ENCODE data around the gene CASP4.

Gene CASP4

GRCh38 chr11:104918113-104918824 is 50.1 kb downstream of the CASP4 start:
- no peaks in the 10 kb centered on the region for H3K36me3 ChIP-seq (ENCODE audit: control insufficient read depth in 2 of 2, insufficient read depth in 1 of 2, low read length in 2 of 2)
- ChIA-PET POLR2A (no interaction called here), CTCF (no interaction called here)
- no peaks in the 10 kb centered on the region for H3K9me3 ChIP-seq (ENCODE audit: control insufficient read depth, insufficient read depth, low read depth, low read length)
- no peak overlapping the region for H3K4me3 ChIP-seq (ENCODE audit: low read depth, low read length)
- H3K4me1 ChIP-seq (ENCODE audit: control insufficient read depth, insufficient read depth, low read length) = no peaks in the 10 kb centered on the region
- no peak overlapping the region for H3K27ac ChIP-seq (ENCODE audit: extremely low read depth, low read depth, low read length)
- TF ChIP-seq ZNF223 (tag by site-specific recombination; IDR thresholded peaks at IDR 0.05) (no peak), ZBTB48 (tag by site-specific recombination; IDR thresholded peaks at IDR 0.05) (no peak), MYNN (tag by site-specific recombination; IDR thresholded peaks at IDR 0.05; ENCODE audit: borderline replicate concordance) (no peak)

- Histone ChIP-seq H3K4me3 (ENCODE audit: low read depth, low read length) (no peak overlapping the region), H3K36me3 (ENCODE audit: control insufficient read depth in 2 of 2, insufficient read depth in 1 of 2, low read length in 2 of 2) (no peaks in the 10 kb centered on the region), H3K4me1 (ENCODE audit: control insufficient read depth, insufficient read depth, low read length) (no peaks in the 10 kb centered on the region), H3K27ac (ENCODE audit: extremely low read depth, low read depth, low read length) (no peak overlapping the region), H3K9me3 (ENCODE audit: control insufficient read depth, insufficient read depth, low read depth, low read length) (no peaks in the 10 kb centered on the region)
- ChIA-PET CTCF (interaction anchor here (0.7 to 0.8 kb wide), 2 partner anchors 29 to 369 kb away, joined by 3 to 6 read pairs; no protein-coding TSS in a partner anchor), POLR2A (no interaction called here)
- TF ChIP-seq ATF2 (tag by site-specific recombination; IDR thresholded peaks at IDR 0.05; ENCODE audit: low read depth) (no peak), KLF17 (tag by site-specific recombination; IDR thresholded peaks at IDR 0.05) (no peak), ZNF501 (tag by site-specific recombination; IDR thresholded peaks at IDR 0.05) (no peak), ZBTB48 (tag by site-specific recombination; IDR thresholded peaks at IDR 0.05) (no peak), ZNF660 (tag by site-specific recombination; IDR thresholded peaks at IDR 0.05) (no peak), ZNF48 (tag by site-specific recombination; IDR thresholded peaks at IDR 0.05) (no peak), ZNF202 (tag by site-specific recombination; IDR thresholded peaks at IDR 0.05; ENCODE audit: borderline replicate concordance) (no peak), ZNF37A (tag by site-specific recombination; IDR thresholded peaks at IDR 0.05) (no peak), REST (tag by site-specific recombination; IDR thresholded peaks at IDR 0.05) (no peak), ZNF629 (tag by site-specific recombination; IDR thresholded peaks at IDR 0.05) (no peak), ZNF623 (tag by site-specific recombination; IDR thresholded peaks at IDR 0.05) (no peak), MZF1 (tag by site-specific recombination; IDR thresholded peaks at IDR 0.05; ENCODE audit: borderline replicate concordance) (no peak), ZSCAN30 (tag by site-specific recombination; IDR thresholded peaks at IDR 0.05) (no peak), ZBTB1 (tag by site-specific recombination; IDR thresholded peaks at IDR 0.05) (no peak), ZNF677 (tag by site-specific recombination; IDR thresholded peaks at IDR 0.05) (no peak), ZNF211 (tag by site-specific recombination; IDR thresholded peaks at IDR 0.05; ENCODE audit: low read depth) (no peak), ZNF280D (tag by site-specific recombination; IDR thresholded peaks at IDR 0.05) (no peak), SP7 (tag by site-specific recombination; IDR thresholded peaks at IDR 0.05) (no peak)
Measured at GRCh38 chr11:104917271-104918112, 50.9 kb downstream of the CASP4 start.

Measured in HEK293 (cell line).